MM.1S (cell line): ENCODE data around the gene WNK1.

Experiments
- DNase-seq: peaks from one replicate; pipeline ENCODE4 v3.0.0-alpha.2; 2015
- H2AFZ ChIP-seq: fragments of 300-600 bp; sonication (generic); 2 replicates; pipeline ENCODE4 v1.6.0; 2016; ENCODE audit warnings: antibody characterized with exemption, low read length
- H3F3A ChIP-seq: fragments of 300-600 bp; sonication (generic); 2 replicates; pipeline ENCODE4 v1.6.1; 2016; ENCODE audit warnings: mild to moderate bottlenecking, antibody characterized with exemption, low read length, moderate library complexity, mixed read lengths; ENCODE audit not compliant: insufficient read depth
- H3K27ac ChIP-seq: fragments of 300-600 bp; sonication (generic); 2 replicates; pipeline ENCODE4 v1.5.1; 2016; ENCODE audit warnings: mild to moderate bottlenecking, low read length
- H3K27me3 ChIP-seq: fragments of 300-600 bp; sonication (generic); replicated peaks from 2 replicates; pipeline ENCODE4 v1.6.0; 2016; ENCODE audit warnings: low read length; ENCODE audit not compliant: insufficient read depth
- H3K36me3 ChIP-seq: fragments of 300-600 bp; sonication (generic); replicated peaks from 2 replicates; pipeline ENCODE4 v1.6.1; 2016; ENCODE audit warnings: mild to moderate bottlenecking, low read length, mixed read lengths; ENCODE audit not compliant: insufficient read depth
- H3K4me1 ChIP-seq: fragments of 300-600 bp; sonication (generic); 2 replicates; pipeline ENCODE4 v1.6.1; 2016; ENCODE audit warnings: low read length, mixed read lengths
- H3K4me2 ChIP-seq: fragments of 300-600 bp; sonication (generic); 2 replicates; pipeline ENCODE4 v1.6.0; 2016; ENCODE audit warnings: low read depth, low read length
- H3K4me3 ChIP-seq: fragments of 300-600 bp; sonication (generic); 2 replicates; pipeline ENCODE4 v1.5.1; 2016; ENCODE audit warnings: low read length, mixed read lengths
- H3K79me2 ChIP-seq: fragments of 300-600 bp; sonication (generic); 2 replicates; pipeline ENCODE4 v1.6.1; 2016; ENCODE audit warnings: mixed run types, low read length, mixed read lengths
- H3K9ac ChIP-seq: fragments of 300-600 bp; sonication (generic); 2 replicates; pipeline ENCODE4 v1.6.1; 2016; ENCODE audit warnings: low read length, mixed read lengths
- H3K9me2 ChIP-seq: fragments of 300-600 bp; sonication (generic); replicated peaks from 2 replicates; pipeline ENCODE4 v1.6.1; 2016; ENCODE audit warnings: mild to moderate bottlenecking, low read length, mixed read lengths; ENCODE audit not compliant: insufficient read depth
- H3K9me3 ChIP-seq: fragments of 300-600 bp; sonication (generic); replicated peaks from 2 replicates; pipeline ENCODE4 v1.6.1; 2016; ENCODE audit warnings: mild to moderate bottlenecking, low read length, mixed read lengths; ENCODE audit not compliant: insufficient read depth
- H4K20me1 ChIP-seq: fragments of 300-600 bp; sonication (generic); 2 replicates; pipeline ENCODE4 v1.6.1; 2016; ENCODE audit warnings: mild to moderate bottlenecking, low read length, moderate library complexity, mixed read lengths; ENCODE audit not compliant: insufficient read depth
- EZH2 ChIP-seq: fragments of 300-600 bp; sonication (generic); optimal IDR thresholded peaks from 2 replicates; pipeline ENCODE3; 2017; ENCODE audit warnings: low read depth, mild to moderate bottlenecking, antibody characterized with exemption, low read length, mixed read lengths
- EZH2phosphoT487 ChIP-seq: fragments of 300-600 bp; sonication (generic); IDR thresholded peaks from 2 replicates; pipeline ENCODE4 v1.6.1; 2018; ENCODE audit warnings: antibody characterized with exemption, low read length
- TF ChIP-seq, protein P1 (sequence below): fragments of 300-600 bp; sonication (generic); IDR thresholded peaks from 2 replicates; pipeline ENCODE4 v1.5.1; 2016; ENCODE audit warnings: antibody characterized with exemption, low read length, mixed read lengths

WNK1 gene

GRCh38 chr12:828726-829395 lies 76.5 kb downstream of the WNK1 start:
- H3K9me3 ChIP-seq = no peaks in the 10 kb centered on the region
- H3K4me1 ChIP-seq = 0 out of 2 replicates have a peak, but pooled peaks cover 1% of the 10 kb centered on the region
- H3K27ac ChIP-seq = no peak overlapping the region
- H3K79me2 ChIP-seq = peaks cover 37% of the 10 kb centered on the region
- H2AFZ ChIP-seq = no peak overlapping the region
- H4K20me1 ChIP-seq = no peaks in the 10 kb centered on the region
- H3F3A ChIP-seq = peaks cover under 1% of the 10 kb centered on the region; the same call in 1 of the 2 replicates
- H3K36me3 ChIP-seq = peaks cover 3% of the 10 kb centered on the region; the same call in 1 of the 2 replicates
- no peak overlapping the region for H3K4me3 ChIP-seq
- H3K27me3 ChIP-seq = no peaks in the 10 kb centered on the region
- H3K4me2 ChIP-seq = no peak overlapping the region
- DNase-seq = no peak
- no peak overlapping the region for H3K9ac ChIP-seq
- no peak for TF ChIP-seq EZH2
- TF ChIP-seq, protein P1, sequence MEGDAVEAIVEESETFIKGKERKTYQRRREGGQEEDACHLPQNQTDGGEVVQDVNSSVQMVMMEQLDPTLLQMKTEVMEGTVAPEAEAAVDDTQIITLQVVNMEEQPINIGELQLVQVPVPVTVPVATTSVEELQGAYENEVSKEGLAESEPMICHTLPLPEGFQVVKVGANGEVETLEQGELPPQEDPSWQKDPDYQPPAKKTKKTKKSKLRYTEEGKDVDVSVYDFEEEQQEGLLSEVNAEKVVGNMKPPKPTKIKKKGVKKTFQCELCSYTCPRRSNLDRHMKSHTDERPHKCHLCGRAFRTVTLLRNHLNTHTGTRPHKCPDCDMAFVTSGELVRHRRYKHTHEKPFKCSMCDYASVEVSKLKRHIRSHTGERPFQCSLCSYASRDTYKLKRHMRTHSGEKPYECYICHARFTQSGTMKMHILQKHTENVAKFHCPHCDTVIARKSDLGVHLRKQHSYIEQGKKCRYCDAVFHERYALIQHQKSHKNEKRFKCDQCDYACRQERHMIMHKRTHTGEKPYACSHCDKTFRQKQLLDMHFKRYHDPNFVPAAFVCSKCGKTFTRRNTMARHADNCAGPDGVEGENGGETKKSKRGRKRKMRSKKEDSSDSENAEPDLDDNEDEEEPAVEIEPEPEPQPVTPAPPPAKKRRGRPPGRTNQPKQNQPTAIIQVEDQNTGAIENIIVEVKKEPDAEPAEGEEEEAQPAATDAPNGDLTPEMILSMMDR = no peak
- TF ChIP-seq EZH2phosphoT487 = no peak
- H3K9me2 ChIP-seq = no peaks in the 10 kb centered on the region

GRCh38 chr12:830111-830867 lies 77.9 kb downstream of the WNK1 start:
- no peak overlapping the region for H3K4me2 ChIP-seq
- no peaks in the 10 kb centered on the region for H3K4me1 ChIP-seq
- no peak for TF ChIP-seq EZH2phosphoT487
- TF ChIP-seq EZH2 = no peak
- TF ChIP-seq, protein P1 = no peak
- H3K79me2 ChIP-seq = peaks cover 28% of the 10 kb centered on the region
- no peak for DNase-seq
- H3K4me3 ChIP-seq = no peak overlapping the region
- H3K9me3 ChIP-seq = no peaks in the 10 kb centered on the region
- no peak overlapping the region for H2AFZ ChIP-seq
- H3K36me3 ChIP-seq = peaks cover 3% of the 10 kb centered on the region; the same call in 1 of the 2 replicates
- no peaks in the 10 kb centered on the region for H3K27me3 ChIP-seq
- no peaks in the 10 kb centered on the region for H3K9me2 ChIP-seq
- H3F3A ChIP-seq = no peaks in the 10 kb centered on the region
- no peak overlapping the region for H3K9ac ChIP-seq
- H3K27ac ChIP-seq = no peak overlapping the region
- H4K20me1 ChIP-seq = no peaks in the 10 kb centered on the region

GRCh38 chr12:835754-836518 lies 83.6 kb downstream of the WNK1 start:
- Histone ChIP-seq H3K9ac (no peak overlapping the region), H3K4me2 (no peak overlapping the region), H3K27me3 (no peaks in the 10 kb centered on the region), H3K79me2 (peaks cover 16% of the 10 kb centered on the region), H2AFZ (no peak overlapping the region), H3K36me3 (no peaks in the 10 kb centered on the region), H4K20me1 (no peaks in the 10 kb centered on the region), H3K4me1 (no peaks in the 10 kb centered on the region), H3K9me2 (no peaks in the 10 kb centered on the region), H3K27ac (no peak overlapping the region), H3K4me3 (no peak overlapping the region), H3K9me3 (no peaks in the 10 kb centered on the region), H3F3A (no peaks in the 10 kb centered on the region)
- TF ChIP-seq EZH2 (no peak), EZH2phosphoT487 (no peak)
- TF ChIP-seq, protein P1 = no peak
- DNase-seq = no peak
